ENCODE measurements around the gene SCYGR8. TPM values are rescaled to one million over a fixed set of nuclear protein-coding genes. Genes with fewer than 3 reads are reported as not detected.

SCYGR8 gene
- polyA plus RNA-seq, 10 donors = not detected

Other genes starting within 250 kb of the SCYGR8 start
- gene SCYGR2, start 147.0 kb upstream of the SCYGR8 start, polyA plus RNA-seq (ENCODE audit: insufficient read length in 10 of 10) = not detected
- not detected for gene SCYGR3, start 131.1 kb upstream of the SCYGR8 start, polyA plus RNA-seq (ENCODE audit: insufficient read length in 10 of 10)
- gene SCYGR4, start 128.4 kb upstream of the SCYGR8 start, polyA plus RNA-seq (ENCODE audit: insufficient read length in 10 of 10) = under 1 TPM in 1 of 10 donors, not detected in 9; 0.07 TPM
- gene SCYGR5, start 79.1 kb upstream of the SCYGR8 start, polyA plus RNA-seq (ENCODE audit: insufficient read length in 10 of 10) = not detected
- 1 to 10 TPM in 2 of 10 donors, under 1 TPM in 8; 0.40 to 1.5 (median 0.75) TPM for gene SLC19A3, start 27.9 kb upstream of the SCYGR8 start, polyA plus RNA-seq (ENCODE audit: insufficient read length in 10 of 10)
- gene SCYGR6, start 21.1 kb upstream of the SCYGR8 start, polyA plus RNA-seq (ENCODE audit: insufficient read length in 10 of 10) = not detected
- gene SCYGR7, start 17.6 kb upstream of the SCYGR8 start, polyA plus RNA-seq (ENCODE audit: insufficient read length in 10 of 10) = not detected
- gene CCL20, start 67.9 kb downstream of the SCYGR8 start, polyA plus RNA-seq (ENCODE audit: insufficient read length in 10 of 10) = 1 to 10 TPM in 3 of 10 donors, under 1 TPM in 5, not detected in 2; 0.36 to 5.8 (median 0.90) TPM
- under 1 TPM in 2 of 10 donors, not detected in 8; 0.05 TPM for gene DAW1, start 125.7 kb downstream of the SCYGR8 start, polyA plus RNA-seq (ENCODE audit: insufficient read length in 10 of 10)

Data from muscle of back (tissue), 10 donors.